ENCODE results near the gene TRIO. TPM values are rescaled to one million over a fixed set of nuclear protein-coding genes. Genes with fewer than 3 reads are reported as not detected.

Gene TRIO
- total RNA-seq, 1 experiment from 2014 or later: 99.8 TPM

- CTCF ChIA-PET: no interaction called here
- no peak for TF ChIP-seq EZH2 (IDR thresholded peaks at IDR 0.05; ENCODE audit: borderline replicate concordance, low read depth, low read length, poor library complexity, severe bottlenecking)
- no peak for TF ChIP-seq CTCF (conservative IDR thresholded peaks at IDR 0.05; ENCODE audit: low read depth, low read length)
- intact Hi-C loops (cut with micrococcal nuclease; ENCODE audit: unreplicated experiment): no loop called here
- Histone ChIP-seq H3K36me3 (ENCODE audit: insufficient read depth, low read length, poor library complexity, severe bottlenecking) (no peaks in the 10 kb centered on the region), H3K4me1 (ENCODE audit: insufficient read depth, low read length, poor library complexity, severe bottlenecking) (peaks cover 35% of the 10 kb centered on the region), H3K9me3 (ENCODE audit: low read depth, low read length, poor library complexity, severe bottlenecking) (no peaks in the 10 kb centered on the region), H3K4me3 (ENCODE audit: low read depth, low read length, poor library complexity, severe bottlenecking) (no peak overlapping the region), H3K27me3 (replicated peaks; ENCODE audit: insufficient read depth, low read depth, low read length, poor library complexity) (no peaks in the 10 kb centered on the region), H3K27ac (ENCODE audit: low read depth, low read length, poor library complexity, severe bottlenecking) (no peak overlapping the region)
- POLR2A ChIA-PET (ENCODE audit: low non-redundant PET): no interaction called here
- no TSS peak for BruUV-seq (replicated peaks)
- DNase-seq (ENCODE audit: low spot score): no peak
These were observed 48.2 kb downstream of the TRIO start for GRCh38 chr5:14191325-14191724.

- no peaks in the 10 kb centered on the region for H3K36me3 ChIP-seq (ENCODE audit: insufficient read depth, low read length, poor library complexity, severe bottlenecking)
- ChIA-PET CTCF (no interaction called here), POLR2A (ENCODE audit: low non-redundant PET) (no interaction called here)
- peaks cover 29% of the 10 kb centered on the region for H3K4me1 ChIP-seq (ENCODE audit: insufficient read depth, low read length, poor library complexity, severe bottlenecking)
- H3K27ac ChIP-seq (ENCODE audit: low read depth, low read length, poor library complexity, severe bottlenecking): no peak overlapping the region
- BruUV-seq (replicated peaks): no TSS peak
- TF ChIP-seq EZH2 (IDR thresholded peaks at IDR 0.05; ENCODE audit: borderline replicate concordance, low read depth, low read length, poor library complexity, severe bottlenecking) (no peak), CTCF (conservative IDR thresholded peaks at IDR 0.05; ENCODE audit: low read depth, low read length) (no peak)
- H3K4me3 ChIP-seq (ENCODE audit: low read depth, low read length, poor library complexity, severe bottlenecking): no peak overlapping the region
- no peaks in the 10 kb centered on the region for H3K9me3 ChIP-seq (ENCODE audit: low read depth, low read length, poor library complexity, severe bottlenecking)
- intact Hi-C loops (cut with micrococcal nuclease; ENCODE audit: unreplicated experiment): no loop called here
- no peak for DNase-seq (ENCODE audit: low spot score)
- no peaks in the 10 kb centered on the region for H3K27me3 ChIP-seq (replicated peaks; ENCODE audit: insufficient read depth, low read depth, low read length, poor library complexity)
These were observed 50.4 kb downstream of the TRIO start for GRCh38 chr5:14193496-14193895.

- Histone ChIP-seq H3K36me3 (ENCODE audit: insufficient read depth, low read length, poor library complexity, severe bottlenecking) (no peaks in the 10 kb centered on the region), H3K4me3 (ENCODE audit: low read depth, low read length, poor library complexity, severe bottlenecking) (no peak overlapping the region), H3K9me3 (ENCODE audit: low read depth, low read length, poor library complexity, severe bottlenecking) (no peaks in the 10 kb centered on the region), H3K27ac (ENCODE audit: low read depth, low read length, poor library complexity, severe bottlenecking) (no peak overlapping the region), H3K4me1 (ENCODE audit: insufficient read depth, low read length, poor library complexity, severe bottlenecking) (peaks cover 26% of the 10 kb centered on the region), H3K27me3 (replicated peaks; ENCODE audit: insufficient read depth, low read depth, low read length, poor library complexity) (no peaks in the 10 kb centered on the region)
- ChIA-PET CTCF (no interaction called here), POLR2A (ENCODE audit: low non-redundant PET) (no interaction called here)
- TF ChIP-seq CTCF (conservative IDR thresholded peaks at IDR 0.05; ENCODE audit: low read depth, low read length): no peak
- no peak for TF ChIP-seq EZH2 (IDR thresholded peaks at IDR 0.05; ENCODE audit: borderline replicate concordance, low read depth, low read length, poor library complexity, severe bottlenecking)
- DNase-seq (ENCODE audit: low spot score): no peak
- no TSS peak for BruUV-seq (replicated peaks)
- intact Hi-C loops (cut with micrococcal nuclease; ENCODE audit: unreplicated experiment): no loop called here
These were observed 52.4 kb downstream of the TRIO start for GRCh38 chr5:14195588-14195987.

All from A673 (cell line).